AG04450 (cell line): ENCODE measurements around the gene ZNF280A. TPM values are rescaled to one million over a fixed set of nuclear protein-coding genes. Genes with fewer than 3 reads are reported as not detected.
A peak's percentile ranks its signal among the peaks of the same experiment; 100 is the strongest.
"Not testable (repeated sequence)": the region's sequence is repeated elsewhere in the genome, so short reads cannot be mapped to it uniquely, and the experiment has no call there.

ENCODE experiments used
- CTCF ChIA-PET: fragments of 300-600, 350-600 bp; formaldehyde crosslinking; extraction: SDS; loops from one replicate; lab custom pipeline; 2022; ENCODE audit warnings: antibody characterized with exemption, inconsistent platforms; lab: Charles Lee
- POLR2A ChIA-PET: fragments of 350-600 bp; formaldehyde crosslinking; extraction: SDS; loops from one replicate; lab custom pipeline; 2021; ENCODE audit warnings: antibody characterized with exemption, inconsistent platforms; lab: Yijun Ruan, JAX
- DNase-seq: peaks from one replicate; pipeline ENCODE4 v3.0.0-alpha.2; 2011; ENCODE audit warnings: low read depth, low spot score
- H3K27ac ChIP-seq: one replicate; pipeline ENCODE4 v1.5.1; 2012; ENCODE audit warnings: low read depth, low read length, control low read depth
- H3K27me3 ChIP-seq: one replicate; pipeline ENCODE4 v1.6.0; 2012; ENCODE audit warnings: low read length; ENCODE audit not compliant: control insufficient read depth, insufficient read depth
- H3K4me3 ChIP-seq: 2 replicates; pipeline ENCODE4 v1.5.1; 2011; ENCODE audit warnings: mild to moderate bottlenecking, low read depth, low read length, control low read depth
- H3K9me3 ChIP-seq: 2 replicates; pipeline ENCODE4 v1.5.1; 2012; ENCODE audit warnings: low read length; ENCODE audit not compliant: control insufficient read depth, insufficient read depth
- polyA plus RNA-seq: library from polyadenylated mRNA; depleted of rRNA; stranded (reverse); fragments of >200 nt; gene quantifications from 2 replicates; pipeline ENCODE4 v1.2.3, GENCODE V29; 2011
- TF ChIP-seq, protein P1 (sequence below): IDR thresholded peaks from 2 replicates; pipeline ENCODE4 v1.5.1; 2011; ENCODE audit warnings: low read depth, low read length, control low read depth, inconsistent platforms

ZNF280A gene
- polyA plus RNA-seq, 1 experiment: not detected

DNA sequence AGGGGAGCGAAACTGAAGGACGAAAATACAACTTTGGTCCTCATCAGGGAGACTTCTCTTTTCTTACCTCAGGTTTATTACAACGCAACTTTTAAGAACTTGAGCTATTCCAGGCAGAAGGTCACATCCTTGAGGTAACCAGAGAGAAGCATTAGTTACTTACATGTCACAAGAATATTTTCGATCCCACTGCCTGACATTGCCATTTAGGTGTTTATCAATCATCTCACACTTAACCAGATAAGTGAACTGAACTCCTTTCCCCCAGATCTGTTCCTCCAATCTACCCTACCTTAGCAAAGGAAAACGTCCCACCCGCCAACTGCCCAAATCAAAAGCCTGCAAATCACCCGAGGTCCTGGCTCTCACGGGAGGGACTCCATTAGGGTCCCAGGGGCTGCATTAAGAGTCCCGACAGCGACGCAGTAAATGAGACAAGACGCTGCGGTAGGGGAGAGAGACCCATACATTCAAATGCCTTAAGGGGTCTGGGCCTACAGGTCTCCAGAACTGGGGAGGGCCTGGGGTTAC, 12.3 kb downstream of the ZNF280A start:
- CTCF ChIA-PET: interaction anchor here (1.2 to 2.3 kb wide), 5 partner anchors 9 to 177 kb away, joined by 4 to 15 read pairs (median 7); no protein-coding TSS in a partner anchor
- Histone ChIP-seq H3K4me3 (peak overlapping the region; percentile 84), H3K27ac (no peak overlapping the region), H3K9me3 (peaks cover 4% of the 10 kb centered on the region), H3K27me3 (peaks cover 3% of the 10 kb centered on the region)
- DNase-seq: no peak
- TF ChIP-seq, protein P1, sequence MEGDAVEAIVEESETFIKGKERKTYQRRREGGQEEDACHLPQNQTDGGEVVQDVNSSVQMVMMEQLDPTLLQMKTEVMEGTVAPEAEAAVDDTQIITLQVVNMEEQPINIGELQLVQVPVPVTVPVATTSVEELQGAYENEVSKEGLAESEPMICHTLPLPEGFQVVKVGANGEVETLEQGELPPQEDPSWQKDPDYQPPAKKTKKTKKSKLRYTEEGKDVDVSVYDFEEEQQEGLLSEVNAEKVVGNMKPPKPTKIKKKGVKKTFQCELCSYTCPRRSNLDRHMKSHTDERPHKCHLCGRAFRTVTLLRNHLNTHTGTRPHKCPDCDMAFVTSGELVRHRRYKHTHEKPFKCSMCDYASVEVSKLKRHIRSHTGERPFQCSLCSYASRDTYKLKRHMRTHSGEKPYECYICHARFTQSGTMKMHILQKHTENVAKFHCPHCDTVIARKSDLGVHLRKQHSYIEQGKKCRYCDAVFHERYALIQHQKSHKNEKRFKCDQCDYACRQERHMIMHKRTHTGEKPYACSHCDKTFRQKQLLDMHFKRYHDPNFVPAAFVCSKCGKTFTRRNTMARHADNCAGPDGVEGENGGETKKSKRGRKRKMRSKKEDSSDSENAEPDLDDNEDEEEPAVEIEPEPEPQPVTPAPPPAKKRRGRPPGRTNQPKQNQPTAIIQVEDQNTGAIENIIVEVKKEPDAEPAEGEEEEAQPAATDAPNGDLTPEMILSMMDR: no peak
- POLR2A ChIA-PET: no interaction called here

GRCh38 chr22:22506736-22507135, 13.3 kb downstream of the ZNF280A start:
- DNase-seq: no peak
- H3K27me3 ChIP-seq: no peaks in the 10 kb centered on the region
- POLR2A ChIA-PET: no interaction called here
- no peak overlapping the region for H3K4me3 ChIP-seq
- CTCF ChIA-PET: interaction anchor here (0.6 to 1.7 kb wide), 4 partner anchors 10 to 81 kb away, joined by 3 to 7 read pairs (median 6); no protein-coding TSS in a partner anchor
- TF ChIP-seq, protein P1: no peak
- H3K27ac ChIP-seq: no peak overlapping the region
- peaks cover 4% of the 10 kb centered on the region for H3K9me3 ChIP-seq

DNA sequence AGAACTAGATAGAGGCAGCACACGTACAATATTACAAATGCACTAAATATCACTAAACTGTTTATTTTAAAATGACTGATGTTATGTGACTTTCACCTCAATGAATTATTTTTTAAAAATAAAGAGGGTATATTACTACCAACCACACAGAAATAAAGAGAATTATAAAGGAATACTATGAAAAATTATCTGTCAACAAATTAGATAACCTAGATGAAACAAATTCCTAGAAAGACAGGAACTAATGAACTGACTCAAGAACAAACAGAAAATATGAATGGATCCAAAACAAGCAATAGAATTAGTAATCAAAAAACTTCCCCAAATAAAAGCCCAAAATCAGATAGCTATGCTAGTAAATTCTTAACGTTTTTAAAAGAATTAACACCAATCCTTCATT, 21.8 kb downstream of the ZNF280A start:
- TF ChIP-seq, protein P1: no peak
- Histone ChIP-seq H3K9me3 (no peaks in the 10 kb centered on the region), H3K27ac (no peak overlapping the region), H3K4me3 (no peak overlapping the region), H3K27me3 (no peaks in the 10 kb centered on the region)
- no peak for DNase-seq
- ChIA-PET POLR2A (no interaction called here), CTCF (interaction anchor here (1.1 to 3.1 kb wide), 2 partner anchors 10 to 34 kb away, joined by 3 to 12 read pairs; partner anchors contain the start of gene ZNF280B)

- CTCF ChIA-PET: interaction anchor here (0.6 to 0.8 kb wide), 2 partner anchors 27 to 833 kb away, joined by 3 read pairs; no protein-coding TSS in a partner anchor
- H3K27me3 ChIP-seq, H3K9me3 ChIP-seq, POLR2A ChIA-PET, H3K4me3 ChIP-seq, H3K27ac ChIP-seq, DNase-seq: not testable (repeated sequence)
Observed at GRCh38 chr22:22491589-22491988, 28.5 kb downstream of the ZNF280A start.

- CTCF ChIA-PET: interaction anchor here (0.5 to 2.6 kb wide), 5 partner anchors 20 to 237 kb away, joined by 3 to 15 read pairs (median 4); partner anchors contain the start of gene ZNF280B
- H3K27me3 ChIP-seq: no peaks in the 10 kb centered on the region
- H3K27ac ChIP-seq: no peak overlapping the region
- TF ChIP-seq, protein P1: no peak
- DNase-seq: no peak
- H3K4me3 ChIP-seq: no peak overlapping the region
- POLR2A ChIA-PET: no interaction called here
- no peaks in the 10 kb centered on the region for H3K9me3 ChIP-seq
Observed at GRCh38 chr22:22488736-22489135, 31.3 kb downstream of the ZNF280A start.
